ENCODE measurements around the gene ACTL6A.

Gene ACTL6A

GRCh38 chr3:179542375-179542774 is 20.4 kb upstream of the ACTL6A start:
- Histone ChIP-seq H4K5ac (ENCODE audit: low read length) (no peak overlapping the region), H3K9ac (ENCODE audit: low read length) (no peak overlapping the region), H2AK5ac (ENCODE audit: low read length) (no peak overlapping the region)

GRCh38 chr3:179544981-179545645 is 17.6 kb upstream of the ACTL6A start:
- no peak overlapping the region for H3K4me3 ChIP-seq (ENCODE audit: low read length)
- H3K4me2 ChIP-seq (ENCODE audit: low read length) = no peak overlapping the region
- no peak overlapping the region for H4K8ac ChIP-seq (ENCODE audit: low read depth, low read length)
- H3K79me2 ChIP-seq (ENCODE audit: control insufficient read depth, insufficient read depth, low read length) = no peaks in the 10 kb centered on the region
- H3K79me1 ChIP-seq (ENCODE audit: low read length) = no peaks in the 10 kb centered on the region
- no peak overlapping the region for H3K18ac ChIP-seq (ENCODE audit: low read length)
- H2BK15ac ChIP-seq (replicated peaks; ENCODE audit: low read depth) = no peak overlapping the region
- DNase-seq = no peak
- no peaks in the 10 kb centered on the region for H3K27me3 ChIP-seq (ENCODE audit: insufficient read depth, low read length, poor library complexity)
- no peaks in the 10 kb centered on the region for H3K36me3 ChIP-seq (ENCODE audit: control insufficient read depth, insufficient read depth, low read length)
- no CpG with 5 or more reads among the region's 2 CpGs for WGBS (ENCODE audit: extremely low coverage, insufficient coverage, low lambda C conversion rate)
- no peak overlapping the region for H3K27ac ChIP-seq (ENCODE audit: low read depth, low read length)
- H4K5ac ChIP-seq (ENCODE audit: low read length) = no peak overlapping the region
- no peak overlapping the region for H3K23ac ChIP-seq (ENCODE audit: low read length)
- no peak overlapping the region for H3K9ac ChIP-seq (ENCODE audit: low read length)
- H2AK5ac ChIP-seq (ENCODE audit: low read length) = no peak overlapping the region
- H3K4ac ChIP-seq (ENCODE audit: low read depth, low read length) = no peak overlapping the region
- peaks cover 4% of the 10 kb centered on the region for H3K4me1 ChIP-seq (ENCODE audit: control insufficient read depth, low read depth, low read length)
- no peak overlapping the region for H3K56ac ChIP-seq (ENCODE audit: low read length)
- no peak overlapping the region for H2BK120ac ChIP-seq (ENCODE audit: low read depth, low read length)
- no peak overlapping the region for H2BK5ac ChIP-seq (ENCODE audit: low read length)

More at GRCh38 chr3:179542375-179542774, 20.4 kb upstream of the ACTL6A start:
- no peak for DNase-seq
- Histone ChIP-seq H2BK5ac (ENCODE audit: low read length) (no peak overlapping the region), H3K23ac (ENCODE audit: low read length) (no peak overlapping the region), H3K36me3 (ENCODE audit: control insufficient read depth, insufficient read depth, low read length) (no peaks in the 10 kb centered on the region), H3K18ac (ENCODE audit: low read length) (no peak overlapping the region), H3K4me3 (ENCODE audit: low read length) (no peak overlapping the region), H3K4me2 (ENCODE audit: low read length) (no peak overlapping the region), H3K79me1 (ENCODE audit: low read length) (no peaks in the 10 kb centered on the region), H3K4me1 (ENCODE audit: control insufficient read depth, low read depth, low read length) (peaks cover 9% of the 10 kb centered on the region), H2BK15ac (replicated peaks; ENCODE audit: low read depth) (no peak overlapping the region), H2BK120ac (ENCODE audit: low read depth, low read length) (no peak overlapping the region), H3K56ac (ENCODE audit: low read length) (no peak overlapping the region), H3K27me3 (ENCODE audit: insufficient read depth, low read length, poor library complexity) (no peaks in the 10 kb centered on the region), H3K4ac (ENCODE audit: low read depth, low read length) (no peak overlapping the region), H3K27ac (ENCODE audit: low read depth, low read length) (no peak overlapping the region), H4K8ac (ENCODE audit: low read depth, low read length) (no peak overlapping the region), H3K79me2 (ENCODE audit: control insufficient read depth, insufficient read depth, low read length) (no peaks in the 10 kb centered on the region)

- peak; percentile 57 for DNase-seq
- Histone ChIP-seq H3K79me1 (ENCODE audit: low read length) (no peaks in the 10 kb centered on the region), H3K4me2 (ENCODE audit: low read length) (no peak overlapping the region), H2AK5ac (ENCODE audit: low read length) (no peak overlapping the region), H3K4ac (ENCODE audit: low read depth, low read length) (no peak overlapping the region), H3K18ac (ENCODE audit: low read length) (peak overlapping the region; percentile 5), H3K79me2 (ENCODE audit: control insufficient read depth, insufficient read depth, low read length) (no peaks in the 10 kb centered on the region), H3K27ac (ENCODE audit: low read depth, low read length) (no peak overlapping the region), H3K4me1 (ENCODE audit: control insufficient read depth, low read depth, low read length) (peaks cover 4% of the 10 kb centered on the region), H3K56ac (ENCODE audit: low read length) (no peak overlapping the region), H2BK120ac (ENCODE audit: low read depth, low read length) (no peak overlapping the region), H3K9ac (ENCODE audit: low read length) (no peak overlapping the region), H3K27me3 (ENCODE audit: insufficient read depth, low read length, poor library complexity) (no peaks in the 10 kb centered on the region), H4K8ac (ENCODE audit: low read depth, low read length) (no peak overlapping the region), H4K5ac (ENCODE audit: low read length) (no peak overlapping the region), H2BK15ac (replicated peaks; ENCODE audit: low read depth) (no peak overlapping the region), H3K23ac (ENCODE audit: low read length) (no peak overlapping the region), H3K4me3 (ENCODE audit: low read length) (no peak overlapping the region), H2BK5ac (ENCODE audit: low read length) (no peak overlapping the region), H3K36me3 (ENCODE audit: control insufficient read depth, insufficient read depth, low read length) (no peaks in the 10 kb centered on the region)
- no CpG with 5 or more reads among the region's 2 CpGs for WGBS (ENCODE audit: extremely low coverage, insufficient coverage, low lambda C conversion rate)
Measured at GRCh38 chr3:179546814-179547241, 15.9 kb upstream of the ACTL6A start.

GRCh38 chr3:179551349-179552105 is 11.2 kb upstream of the ACTL6A start:
- Histone ChIP-seq H3K56ac (ENCODE audit: low read length) (no peak overlapping the region), H4K8ac (ENCODE audit: low read depth, low read length) (no peak overlapping the region), H3K36me3 (ENCODE audit: control insufficient read depth, insufficient read depth, low read length) (no peaks in the 10 kb centered on the region), H2AK5ac (ENCODE audit: low read length) (no peak overlapping the region), H3K4me2 (ENCODE audit: low read length) (no peak overlapping the region), H3K79me2 (ENCODE audit: control insufficient read depth, insufficient read depth, low read length) (no peaks in the 10 kb centered on the region), H3K4me3 (ENCODE audit: low read length) (no peak overlapping the region), H3K4me1 (ENCODE audit: control insufficient read depth, low read depth, low read length) (peaks cover 4% of the 10 kb centered on the region), H3K18ac (ENCODE audit: low read length) (no peak overlapping the region), H3K27ac (ENCODE audit: low read depth, low read length) (no peak overlapping the region), H2BK120ac (ENCODE audit: low read depth, low read length) (no peak overlapping the region), H3K4ac (ENCODE audit: low read depth, low read length) (no peak overlapping the region), H3K9ac (ENCODE audit: low read length) (no peak overlapping the region), H3K27me3 (ENCODE audit: insufficient read depth, low read length, poor library complexity) (no peaks in the 10 kb centered on the region), H3K79me1 (ENCODE audit: low read length) (no peaks in the 10 kb centered on the region), H2BK5ac (ENCODE audit: low read length) (no peak overlapping the region), H2BK15ac (replicated peaks; ENCODE audit: low read depth) (no peak overlapping the region), H4K5ac (ENCODE audit: low read length) (no peak overlapping the region), H3K23ac (ENCODE audit: low read length) (no peak overlapping the region)
- DNase-seq = no peak
- WGBS (ENCODE audit: extremely low coverage, insufficient coverage, low lambda C conversion rate) = no CpG with 5 or more reads among the region's 4 CpGs

GRCh38 chr3:179558742-179559364 is 3.9 kb upstream of the ACTL6A start:
- Histone ChIP-seq H2BK120ac (ENCODE audit: low read depth, low read length) (no peak overlapping the region), H3K36me3 (ENCODE audit: control insufficient read depth, insufficient read depth, low read length) (no peaks in the 10 kb centered on the region), H3K23ac (ENCODE audit: low read length) (no peak overlapping the region), H3K56ac (ENCODE audit: low read length) (no peak overlapping the region), H3K79me2 (ENCODE audit: control insufficient read depth, insufficient read depth, low read length) (peaks cover 5% of the 10 kb centered on the region), H3K27me3 (ENCODE audit: insufficient read depth, low read length, poor library complexity) (no peaks in the 10 kb centered on the region), H3K9ac (ENCODE audit: low read length) (no peak overlapping the region), H2BK15ac (replicated peaks; ENCODE audit: low read depth) (no peak overlapping the region), H4K8ac (ENCODE audit: low read depth, low read length) (no peak overlapping the region), H3K27ac (ENCODE audit: low read depth, low read length) (no peak overlapping the region), H2AK5ac (ENCODE audit: low read length) (no peak overlapping the region), H3K4me1 (ENCODE audit: control insufficient read depth, low read depth, low read length) (no peaks in the 10 kb centered on the region), H3K79me1 (ENCODE audit: low read length) (peaks cover 2% of the 10 kb centered on the region), H3K4ac (ENCODE audit: low read depth, low read length) (no peak overlapping the region), H3K4me3 (ENCODE audit: low read length) (no peak overlapping the region), H2BK5ac (ENCODE audit: low read length) (no peak overlapping the region), H3K4me2 (ENCODE audit: low read length) (no peak overlapping the region), H3K18ac (ENCODE audit: low read length) (no peak overlapping the region), H4K5ac (ENCODE audit: low read length) (no peak overlapping the region)
- WGBS (ENCODE audit: extremely low coverage, insufficient coverage, low lambda C conversion rate) = no CpG with 5 or more reads among the region's 3 CpGs
- DNase-seq = peak; percentile 77
